Transverse colon (tissue), 4 donors: ENCODE measurements around the gene ECEL1. TPM values are rescaled to one million over a fixed set of nuclear protein-coding genes. Genes with fewer than 3 reads are reported as not detected.

Experiments used
- DNase-seq: peaks from one replicate; pipeline ENCODE4 v3.0.0-alpha.2; 2019
- H3K27ac ChIP-seq, 4 donors: fragments of 200-600 bp; sonication (generic); 2 replicates each; pipeline ENCODE4 v1.5.1; 2016 to 2018; ENCODE audit warnings: inconsistent platforms in 4 of 4
- H3K27me3 ChIP-seq: fragments of 200-600 bp; sonication (generic); 2 replicates; pipeline ENCODE4 v1.5.1; 2017; ENCODE audit warnings: inconsistent platforms
- H3K36me3 ChIP-seq, 4 donors: fragments of 200-600 bp; sonication (generic); 2 replicates each; pipeline ENCODE4 v1.5.1; 2017 to 2019; ENCODE audit warnings: inconsistent platforms in 4 of 4
- H3K4me1 ChIP-seq, 4 donors: fragments of 200-600 bp; sonication (generic); 2 replicates each; pipeline ENCODE4 v1.5.1; 2017 to 2020; ENCODE audit warnings: inconsistent platforms in 4 of 4
- H3K4me3 ChIP-seq, 4 donors: fragments of 200-600 bp; sonication (generic); 1 replicate in 1 of 4; 2 replicates in 3 of 4; pipeline versions ENCODE4 v1.5.1 to v1.6.1; 2017 to 2019; ENCODE audit warnings: inconsistent platforms in 4 of 4
- H3K9me3 ChIP-seq, 2 donors: fragments of 200-600 bp; sonication (generic); 2 replicates each; pipeline ENCODE4 v1.5.1; 2017 to 2019; ENCODE audit warnings: inconsistent platforms in 2 of 2
- EP300 ChIP-seq: sonication (generic); formaldehyde crosslinking; IDR thresholded peaks from one replicate; pipeline ENCODE4 v1.6.1; 2017; ENCODE audit warnings: antibody characterized with exemption, low read depth
- POLR2A ChIP-seq: fragments of 450-650 bp; IDR thresholded peaks from one replicate; pipeline ENCODE4 v1.6.1; 2016; ENCODE audit warnings: antibody characterized with exemption, mild to moderate bottlenecking, moderate library complexity
- POLR2AphosphoS5 ChIP-seq, 3 donors: sonication (generic); formaldehyde crosslinking; IDR thresholded peaks; one replicate each; pipeline ENCODE4 v1.6.1; 2016; ENCODE audit warnings: antibody characterized with exemption in 3 of 3
- WGBS, 2 donors: methylation state at CpG; one replicate each; pipeline ENCODE4 v1.1.5; 2018; ENCODE audit warnings: low coverage in 1 of 2; 5-methylcytosine and 5-hydroxymethylcytosine counted together
- in situ Hi-C, 4 donors: fragments of 200-750 bp; cut with MboI; loops; one replicate each; pipeline versions ENCODE4 v1.15.0 to v1.15.1; 2017; ENCODE audit warnings: low sequenced_read_pairs in 3 of 4, low pct_ligation_motif_present in 1 of 4, low pct_unique_long_range_greater_than_20kb in 1 of 4
- intact Hi-C: fragments of 100-400 bp; cut with DNase I; formaldehyde crosslinking; loops from one replicate; pipeline ENCODE4 v1.15.1; 2023; ENCODE audit warnings: low total_unique reads
- total RNA-seq, 4 donors: library from RNA; depleted of rRNA; stranded (reverse); fragments of >200 nt; gene quantifications; one replicate each; pipeline ENCODE4 v1.1.0, GENCODE V29; 2016
- TF ChIP-seq, protein P1 (sequence below), 5 experiments: fragments of 200-600 bp in 3 of 5; fragments of 450-650 bp in 2 of 5; sonication (generic) in 3 of 5; IDR thresholded peaks; 1 replicate in 2 of 5; 2 replicates in 3 of 5; pipeline ENCODE4 v1.5.1; 2016 to 2017; ENCODE audit warnings: antibody characterized with exemption in 5 of 5, inconsistent platforms in 3 of 5, mild to moderate bottlenecking in 2 of 5, moderate library complexity in 1 of 5

Gene ECEL1
- total RNA-seq, 4 donors from 2014 or later, result not detected

DNA sequence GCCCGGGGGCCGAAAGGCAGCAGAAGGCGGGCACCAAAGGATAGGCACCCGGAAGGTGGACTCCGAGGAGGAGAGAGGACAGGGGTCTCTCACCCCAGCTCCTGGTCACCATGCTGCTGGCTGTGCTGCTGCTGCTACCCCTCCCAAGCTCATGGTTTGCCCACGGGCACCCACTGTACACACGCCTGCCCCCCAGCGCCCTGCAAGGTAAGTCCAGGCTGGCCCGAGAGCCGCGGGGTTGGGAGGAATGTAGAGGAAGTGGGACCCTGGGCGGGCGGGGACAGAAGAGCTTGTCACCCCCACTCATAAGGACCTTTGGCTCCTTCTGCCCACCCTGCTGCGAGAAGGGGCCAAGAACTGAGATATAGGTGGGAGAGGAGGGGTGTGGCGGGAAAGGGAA, 32.9 kb upstream of the ECEL1 start:
- WGBS, 2 donors, result 76% methylated on average over 15 of the region's 15 CpGs; no CpG with 5 or more reads in 1 of the 2 donors
- intact Hi-C loops, result loop anchor here (5.0 kb wide), 1 partner anchor 78 kb away; no protein-coding TSS in a partner anchor
- in situ Hi-C loops, result no loop called here

DNA sequence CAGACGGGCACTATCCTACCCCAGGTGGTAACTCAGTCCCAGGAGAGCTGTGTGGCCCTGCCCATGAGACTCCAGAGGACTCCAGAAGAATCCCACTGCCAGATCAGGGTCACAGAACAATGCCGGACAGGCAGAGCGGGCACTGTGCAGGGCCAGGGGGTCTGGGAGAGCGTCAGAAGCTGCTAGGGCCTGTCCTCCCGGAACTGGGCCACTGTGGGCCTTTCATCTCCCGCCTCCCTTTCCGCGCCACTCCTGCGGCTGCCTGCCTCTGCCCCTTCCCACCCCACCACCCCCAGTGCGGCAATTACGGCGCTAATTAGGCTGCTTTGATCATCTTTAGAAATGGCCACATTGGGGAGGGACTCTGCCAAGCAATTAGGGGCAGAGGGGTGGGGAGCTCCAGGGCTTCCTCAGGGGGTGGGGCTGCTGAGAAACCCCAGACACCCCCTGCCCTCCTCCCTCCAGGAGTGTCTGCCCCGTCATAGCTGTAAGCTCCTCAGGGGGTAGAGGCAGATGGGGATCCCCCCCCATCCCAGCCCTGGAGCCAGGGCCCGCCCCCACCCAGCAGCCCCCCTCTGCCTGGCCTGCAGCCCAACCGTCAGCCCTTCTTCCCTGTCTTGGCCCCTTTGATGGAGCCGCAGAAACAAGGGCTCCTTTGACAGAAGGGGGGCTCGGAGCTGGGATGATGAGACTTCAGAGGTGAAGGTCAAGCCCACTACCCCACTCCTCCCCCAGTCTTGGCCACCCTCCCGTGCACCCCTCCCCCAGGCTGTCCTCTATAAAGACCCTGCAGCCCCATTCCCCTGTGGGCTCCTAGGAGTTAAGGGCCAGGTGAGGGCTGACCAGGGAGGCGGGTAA, 32.2 kb upstream of the ECEL1 start, which contains the start of gene PRSS56:
PRSS56 (plus strand) TSS at position 808 of the 858 bp plus-strand sequence. CDS start 211 bp downstream, outside the sequence.
- no peak for TF ChIP-seq POLR2AphosphoS5 (IDR thresholded peaks at IDR 0.05)
- TF ChIP-seq POLR2A, result no peak
- TF ChIP-seq EP300, result no peak
- TF ChIP-seq, protein P1, sequence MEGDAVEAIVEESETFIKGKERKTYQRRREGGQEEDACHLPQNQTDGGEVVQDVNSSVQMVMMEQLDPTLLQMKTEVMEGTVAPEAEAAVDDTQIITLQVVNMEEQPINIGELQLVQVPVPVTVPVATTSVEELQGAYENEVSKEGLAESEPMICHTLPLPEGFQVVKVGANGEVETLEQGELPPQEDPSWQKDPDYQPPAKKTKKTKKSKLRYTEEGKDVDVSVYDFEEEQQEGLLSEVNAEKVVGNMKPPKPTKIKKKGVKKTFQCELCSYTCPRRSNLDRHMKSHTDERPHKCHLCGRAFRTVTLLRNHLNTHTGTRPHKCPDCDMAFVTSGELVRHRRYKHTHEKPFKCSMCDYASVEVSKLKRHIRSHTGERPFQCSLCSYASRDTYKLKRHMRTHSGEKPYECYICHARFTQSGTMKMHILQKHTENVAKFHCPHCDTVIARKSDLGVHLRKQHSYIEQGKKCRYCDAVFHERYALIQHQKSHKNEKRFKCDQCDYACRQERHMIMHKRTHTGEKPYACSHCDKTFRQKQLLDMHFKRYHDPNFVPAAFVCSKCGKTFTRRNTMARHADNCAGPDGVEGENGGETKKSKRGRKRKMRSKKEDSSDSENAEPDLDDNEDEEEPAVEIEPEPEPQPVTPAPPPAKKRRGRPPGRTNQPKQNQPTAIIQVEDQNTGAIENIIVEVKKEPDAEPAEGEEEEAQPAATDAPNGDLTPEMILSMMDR (IDR thresholded peaks at IDR 0.05), result no peak
- Histone ChIP-seq H3K9me3 (no peaks in the 10 kb centered on the region), H3K36me3 (no peaks in the 10 kb centered on the region), H3K4me3 (no peak within 1 kb of the TSS), H3K27ac (no peak within 1 kb of the TSS), H3K27me3 (peaks cover 59% of the 10 kb centered on the region), H3K4me1 (peaks cover 0 to 25% (median 23%) of the 10 kb centered on the region in 4 donors)
- DNase-seq, result no peak
- intact Hi-C loops (loop anchor here (5.0 kb wide), 1 partner anchor 78 kb away; no protein-coding TSS in a partner anchor), in situ Hi-C loops (no loop called here)
- 55% methylated on average over 18 of the region's 19 CpGs; no CpG with 5 or more reads in 1 of the 2 donors for WGBS, 2 donors

More for the DNA sequence above, 32.9 kb upstream of the ECEL1 start:
- TF ChIP-seq POLR2A (no peak), EP300 (no peak), POLR2AphosphoS5 (IDR thresholded peaks at IDR 0.05) (no peak)
- TF ChIP-seq, protein P1 (IDR thresholded peaks at IDR 0.05), result no peak
- Histone ChIP-seq H3K27ac (no peak overlapping the region), H3K27me3 (peaks cover 66% of the 10 kb centered on the region), H3K9me3 (no peaks in the 10 kb centered on the region), H3K36me3 (no peaks in the 10 kb centered on the region), H3K4me1 (peaks cover 0 to 25% (median 24%) of the 10 kb centered on the region in 4 donors), H3K4me3 (no peak overlapping the region)
- DNase-seq, result no peak

DNA sequence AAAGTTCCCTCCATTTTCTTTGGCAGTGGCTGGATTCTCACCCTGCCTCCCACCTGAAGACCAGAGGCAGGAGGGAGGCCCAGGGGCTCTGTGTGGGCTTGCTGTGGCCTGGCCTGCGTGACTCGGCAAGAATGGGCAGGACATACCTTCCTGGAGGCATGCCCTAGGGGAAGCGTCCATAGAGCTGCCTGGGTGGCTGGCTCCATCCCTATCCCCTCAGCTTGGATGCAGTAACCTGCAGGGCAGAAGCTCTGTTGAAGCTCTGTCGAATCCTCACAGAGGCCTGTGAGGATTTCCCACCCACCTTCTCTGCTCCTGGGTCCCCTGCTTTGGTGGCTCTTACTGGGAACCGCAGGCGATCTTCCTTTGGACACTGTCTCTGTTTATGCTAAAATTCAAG, 31.2 kb upstream of the ECEL1 start:
- TF ChIP-seq POLR2AphosphoS5 (IDR thresholded peaks at IDR 0.05) (no peak), POLR2A (no peak), EP300 (no peak)
- TF ChIP-seq, protein P1 (IDR thresholded peaks at IDR 0.05), result no peak
- H3K4me3 ChIP-seq, result no peak overlapping the region
- H3K9me3 ChIP-seq, result no peaks in the 10 kb centered on the region
- in situ Hi-C loops, result no loop called here
- peaks cover 0 to 20% (median 17%) of the 10 kb centered on the region in 4 donors for H3K4me1 ChIP-seq
- H3K36me3 ChIP-seq, result no peaks in the 10 kb centered on the region
- no peak overlapping the region for H3K27ac ChIP-seq
- peaks cover 56% of the 10 kb centered on the region for H3K27me3 ChIP-seq
- 74% methylated on average over 6 of the region's 6 CpGs; no CpG with 5 or more reads in 1 of the 2 donors for WGBS, 2 donors
- intact Hi-C loops, result no loop called here
- DNase-seq, result no peak

DNA sequence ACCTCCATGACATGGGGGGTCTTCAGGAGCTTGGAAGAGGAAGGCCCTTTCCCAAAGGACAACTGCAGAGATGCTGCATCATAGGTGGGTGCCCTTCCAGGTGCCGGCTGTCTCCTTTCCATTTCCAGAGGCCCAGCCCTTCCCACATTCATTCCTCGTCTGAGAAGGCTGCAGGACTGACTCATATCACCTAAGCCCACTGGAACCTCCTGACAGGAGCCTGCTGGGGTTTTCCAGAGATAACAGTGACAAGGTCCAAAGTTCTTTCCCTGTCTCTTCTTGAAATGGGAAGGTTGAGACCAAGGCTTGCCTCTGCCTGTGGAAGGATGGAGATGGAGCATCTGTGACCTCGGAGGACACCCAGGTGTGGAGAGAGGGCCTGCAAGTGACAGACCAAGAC, 28.9 kb upstream of the ECEL1 start:
- no peak overlapping the region for H3K4me3 ChIP-seq
- H3K27me3 ChIP-seq, result peaks cover 43% of the 10 kb centered on the region
- intact Hi-C loops, result no loop called here
- H3K36me3 ChIP-seq, result no peaks in the 10 kb centered on the region
- WGBS, 2 donors, result 73 to 80% methylated on average over 2 to 3 of the region's 3 CpGs
- no peaks in the 10 kb centered on the region for H3K9me3 ChIP-seq
- no peak for DNase-seq
- in situ Hi-C loops, result no loop called here
- H3K4me1 ChIP-seq, result peaks cover 0 to under 1% (median 0%) of the 10 kb centered on the region in 4 donors
- TF ChIP-seq POLR2A, result no peak
- TF ChIP-seq POLR2AphosphoS5 (IDR thresholded peaks at IDR 0.05), result no peak
- no peak for TF ChIP-seq EP300
- TF ChIP-seq, protein P1 (IDR thresholded peaks at IDR 0.05), result no peak
- H3K27ac ChIP-seq, result no peak overlapping the region
